ENCODE data around the gene NUDT8.

GRCh38 chr11:67583247-67584204, 46.2 kb downstream of the NUDT8 start, which contains the start of gene GSTP1:
- TF ChIP-seq CTCF (IDR thresholded peaks at IDR 0.05) = peak; percentile 95
- no peak for TF ChIP-seq SIN3A (IDR thresholded peaks at IDR 0.05; ENCODE audit: borderline replicate concordance, insufficient read depth, low read depth, low read length)
- peak; percentile 95 for TF ChIP-seq POLR2AphosphoS5 (IDR thresholded peaks at IDR 0.05; ENCODE audit: low read depth, low read length)
